HL-60/S4 treated with retinoic acid at 250 ng/mL for 4 days and 3 days (cell line): ENCODE measurements around the gene FBN3.

ENCODE experiments used
- in situ Hi-C: fragments of 300-500 bp; cut with MboI; formaldehyde crosslinking; loops from 2 replicates; pipeline ENCODE4 v1.7.0; 2022; ENCODE audit warnings: low sequenced_read_pairs

FBN3 gene

GRCh38 chr19:8094336-8094735, 55.1 kb downstream of the FBN3 start:
- in situ Hi-C loops, result no loop called here

DNA sequence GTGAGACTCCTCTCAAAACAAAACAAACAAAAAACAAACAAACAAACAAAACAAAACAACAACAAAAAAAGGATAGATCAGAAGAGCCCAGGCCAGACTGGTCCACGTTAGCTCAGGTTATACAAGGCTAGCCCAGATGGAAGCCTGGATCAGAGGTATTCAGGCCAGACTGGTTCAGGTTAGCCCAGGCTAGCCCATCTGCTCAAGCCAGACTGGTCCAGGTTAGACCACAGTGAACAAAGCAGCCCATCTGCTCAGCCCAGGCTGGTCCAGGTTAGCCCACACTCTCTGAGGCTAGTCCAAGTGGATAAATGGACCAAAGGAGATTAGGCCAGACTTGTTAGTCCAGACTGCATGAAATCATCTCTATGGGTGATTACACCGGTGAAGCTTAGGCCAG, 55.7 kb downstream of the FBN3 start:
- in situ Hi-C loops, result no loop called here

DNA sequence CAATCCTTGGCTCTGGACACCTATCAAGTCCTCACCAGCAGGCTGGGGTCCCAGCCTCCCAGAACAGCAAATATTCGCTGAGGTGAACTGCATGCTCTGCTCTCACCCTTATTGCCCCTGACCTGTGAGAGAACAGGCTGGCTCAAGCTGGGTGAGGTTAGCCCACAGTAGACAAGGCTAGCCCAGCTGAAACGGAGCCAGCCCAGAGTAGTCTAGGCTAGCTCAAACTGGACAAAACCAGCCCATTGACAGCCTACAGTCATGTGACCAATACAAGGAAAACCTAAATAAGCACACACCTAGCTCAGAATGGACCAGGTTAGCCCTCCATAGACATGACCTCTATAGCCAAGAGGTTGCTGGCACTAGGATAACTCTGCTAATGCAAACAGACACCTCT, 58.4 kb downstream of the FBN3 start:
- in situ Hi-C loops, result no loop called here

DNA sequence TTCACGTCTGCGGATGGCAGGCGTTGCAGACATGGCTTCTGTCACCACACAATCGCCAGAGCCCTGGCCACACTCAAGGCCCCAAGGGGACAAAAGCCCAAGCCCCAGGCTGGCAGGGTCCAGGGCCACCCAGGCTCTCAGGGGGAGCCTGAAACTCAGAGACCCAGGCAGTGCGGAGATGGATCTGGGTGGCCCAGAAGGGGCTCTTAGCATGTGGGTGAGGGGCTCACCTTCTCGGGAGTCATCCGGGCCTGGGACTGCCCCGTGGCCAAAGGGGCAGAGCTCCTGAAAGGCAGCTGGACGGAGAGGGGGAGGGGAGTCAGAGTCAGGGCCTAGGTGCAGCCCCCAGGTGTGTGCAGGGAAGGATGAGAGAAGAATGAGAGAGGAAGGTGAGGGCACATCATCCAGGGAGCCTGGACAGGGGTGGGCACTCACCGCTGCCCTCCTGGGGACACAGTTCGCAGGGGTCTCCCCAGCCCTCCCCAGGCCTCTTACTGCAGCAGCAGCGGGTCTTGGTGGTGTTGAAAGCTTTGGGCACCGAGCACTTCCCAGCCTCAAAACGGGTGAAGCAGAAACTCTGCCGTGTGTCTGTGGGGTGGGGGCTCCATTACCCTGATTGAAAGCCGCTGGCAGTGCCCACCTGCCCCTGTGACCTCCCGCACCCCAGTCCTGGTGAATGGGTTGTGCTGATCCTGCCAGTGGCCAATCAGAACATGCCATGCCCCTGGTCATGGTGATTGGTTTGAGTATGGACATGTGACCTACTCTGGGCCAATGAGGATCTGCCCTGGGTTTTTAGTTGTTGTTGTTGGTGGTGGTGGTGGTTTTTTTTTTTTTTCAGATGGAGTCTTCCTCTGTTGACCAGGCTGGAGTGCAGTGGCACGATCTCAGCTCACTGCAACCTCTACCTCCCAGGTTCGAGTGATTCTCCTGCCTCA, 59.5 kb downstream of the FBN3 start:
- in situ Hi-C loops, result no loop called here

- in situ Hi-C loops, result no loop called here
These were observed 60.4 kb downstream of the FBN3 start for GRCh38 chr19:8088752-8089663.

DNA sequence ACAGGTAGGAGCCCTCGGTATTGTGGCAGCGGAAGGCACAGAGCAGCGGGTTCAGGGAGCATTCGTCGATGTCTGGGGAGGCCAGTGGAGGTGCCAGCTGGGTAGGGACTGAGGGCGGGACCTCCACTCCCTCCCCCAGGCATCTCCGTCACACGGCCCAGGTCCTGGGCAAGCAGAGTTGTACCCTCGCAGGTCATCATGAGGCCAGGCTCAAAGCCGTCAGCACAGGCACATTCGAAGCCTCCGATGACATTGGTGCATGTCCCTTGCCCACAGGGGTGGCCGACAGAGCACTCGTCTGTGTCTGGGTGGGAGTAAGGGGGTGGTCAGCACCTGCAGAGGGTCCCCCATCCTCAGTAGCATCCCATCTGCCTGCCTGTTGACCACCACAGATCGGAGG, 61.5 kb downstream of the FBN3 start:
- in situ Hi-C loops, result no loop called here

- in situ Hi-C loops, result no loop called here
These were observed 62.5 kb downstream of the FBN3 start for GRCh38 chr19:8086849-8087248.

GRCh38 chr19:8085598-8086408, 63.6 kb downstream of the FBN3 start:
- in situ Hi-C loops, result no loop called here

DNA sequence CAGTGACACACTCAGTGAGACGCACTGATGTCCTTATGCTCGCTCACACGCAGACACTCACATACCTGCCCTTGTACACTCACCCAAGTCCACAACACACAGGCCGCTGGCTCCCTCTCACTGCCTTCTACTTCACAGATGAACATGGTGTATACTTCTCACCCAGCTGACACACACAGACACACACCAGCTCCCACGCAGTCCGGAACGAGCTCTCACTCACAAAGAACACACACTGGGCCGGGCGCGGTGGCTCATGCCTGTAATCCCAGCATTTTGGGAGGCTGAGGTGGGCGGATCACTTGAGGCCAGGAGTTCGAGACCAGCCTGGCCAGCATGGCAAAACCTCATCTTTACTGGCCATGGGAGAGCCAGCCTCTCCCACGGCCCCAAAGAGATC, 65.2 kb downstream of the FBN3 start:
- in situ Hi-C loops, result no loop called here

DNA sequence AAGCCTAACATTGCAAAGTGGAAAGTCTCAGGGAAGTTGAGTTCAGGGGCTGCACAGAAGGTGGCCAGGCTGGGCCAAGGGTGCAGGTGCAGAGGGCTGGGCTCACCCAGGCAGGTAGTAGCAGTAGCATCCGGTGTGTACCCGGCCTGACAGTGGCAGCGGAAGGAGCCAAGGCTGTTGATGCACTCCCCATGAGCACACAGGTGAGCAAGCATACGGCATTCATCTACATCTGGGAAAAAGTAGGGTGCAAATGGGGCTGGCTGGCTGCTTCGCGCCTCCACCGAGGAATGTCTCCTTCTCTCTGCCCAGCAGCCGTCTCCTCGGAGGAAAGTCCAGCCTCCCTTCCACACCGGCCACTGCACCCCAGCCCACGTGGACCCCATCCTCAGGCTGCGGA, 66.3 kb downstream of the FBN3 start:
- in situ Hi-C loops, result no loop called here

GRCh38 chr19:8081569-8082550, 67.5 kb downstream of the FBN3 start:
- in situ Hi-C loops, result no loop called here

DNA sequence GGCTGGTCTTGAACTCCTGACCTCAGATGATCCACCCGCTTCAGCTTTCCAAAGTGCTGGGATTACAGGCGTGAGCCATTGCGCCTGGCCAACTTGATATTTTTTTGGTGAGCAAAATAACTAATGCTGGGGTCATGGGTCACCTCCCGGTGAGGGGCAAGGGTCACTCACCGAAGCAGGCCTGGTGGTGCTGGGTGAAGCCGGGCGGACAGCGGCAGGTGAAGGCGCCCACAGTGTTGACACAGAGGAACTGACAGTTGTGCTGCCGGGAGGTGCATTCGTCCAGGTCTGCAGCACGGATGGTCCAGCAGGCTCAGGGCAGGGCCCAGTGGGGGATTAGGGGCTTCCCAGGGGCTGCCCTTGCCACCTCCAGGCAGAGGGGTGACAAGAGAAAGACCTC, 68.6 kb downstream of the FBN3 start:
- in situ Hi-C loops, result no loop called here

DNA sequence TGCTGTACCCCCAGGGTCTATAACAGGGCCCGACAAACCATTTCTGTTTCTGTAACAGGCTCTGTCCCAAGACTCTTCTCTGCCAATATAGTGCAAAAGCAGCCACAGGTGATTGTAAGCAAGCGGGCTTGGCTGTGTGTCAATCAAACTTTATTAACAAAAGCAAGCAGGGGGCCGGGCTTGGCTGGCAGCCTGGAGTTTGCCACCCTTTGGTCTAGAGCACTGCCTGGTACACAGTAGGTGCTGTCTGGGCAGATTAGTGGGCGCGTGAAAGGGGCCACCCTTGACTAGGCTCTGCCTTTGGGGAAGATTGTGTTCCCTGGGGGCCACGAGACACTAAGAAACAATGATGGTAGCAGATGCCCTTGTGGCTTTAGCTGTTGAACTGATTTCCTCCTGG, 69.4 kb downstream of the FBN3 start:
- in situ Hi-C loops, result no loop called here

DNA sequence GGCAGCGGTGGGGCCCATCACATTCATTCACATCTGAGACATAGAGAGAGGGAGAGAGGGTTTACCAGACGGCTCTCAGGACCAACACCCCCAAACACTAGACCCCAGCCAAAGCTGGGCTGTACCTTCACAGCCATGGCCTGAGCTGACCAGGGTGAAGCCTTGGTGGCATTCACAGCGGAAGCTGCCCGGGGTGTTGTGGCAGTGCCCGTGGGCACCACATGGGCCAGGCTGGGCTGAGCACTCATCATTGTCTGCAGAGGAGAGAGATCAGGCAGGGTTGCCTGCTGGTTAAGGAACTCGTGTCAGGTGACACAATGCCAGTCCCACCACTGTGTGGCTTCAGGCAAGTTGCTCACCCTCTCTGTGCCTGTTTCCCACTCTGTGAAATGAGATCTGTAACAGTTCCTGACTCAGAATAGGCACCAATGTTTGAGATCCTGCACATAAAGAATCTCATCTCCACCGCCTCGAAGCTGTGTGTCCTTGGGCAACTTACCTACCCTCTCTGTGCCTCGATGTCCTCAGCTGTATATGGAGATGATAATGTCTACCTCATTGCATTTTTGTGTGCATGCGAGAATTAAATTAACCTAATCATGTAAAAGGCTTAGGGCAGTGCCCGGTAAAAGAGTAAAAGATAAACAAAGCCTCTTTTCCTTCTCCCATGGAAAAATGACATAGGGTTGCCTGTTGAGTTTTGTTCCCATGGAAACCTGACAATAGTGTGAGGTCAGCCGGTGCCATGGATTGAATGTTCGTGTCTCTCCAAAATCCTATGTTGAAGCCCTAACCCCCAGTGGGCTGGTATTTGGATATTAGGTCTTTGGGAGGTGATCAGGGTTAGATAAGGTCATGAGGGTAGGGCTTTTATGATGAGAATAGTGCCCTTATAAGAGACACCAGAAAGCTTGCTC, 74.0 kb downstream of the FBN3 start:
- in situ Hi-C loops, result no loop called here

DNA sequence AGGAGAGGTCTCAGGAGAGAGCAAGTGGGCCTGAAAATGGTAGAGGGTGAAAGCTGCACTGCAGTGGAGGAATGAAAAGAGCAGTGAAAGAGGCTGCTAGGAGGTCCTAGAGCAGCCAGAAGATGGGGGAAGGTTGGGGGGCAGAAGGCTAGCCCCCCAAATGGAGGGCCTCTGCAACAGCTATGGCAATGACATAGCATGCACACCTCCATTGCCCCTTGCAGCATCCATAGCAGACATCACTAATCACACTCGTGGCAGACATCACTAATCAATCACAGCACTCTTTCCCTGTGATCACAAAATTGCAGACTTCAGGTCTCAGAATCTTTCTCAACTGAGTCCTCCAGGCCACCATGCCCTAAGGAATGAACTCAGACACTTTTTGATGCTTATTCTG, 74.9 kb downstream of the FBN3 start:
- in situ Hi-C loops, result no loop called here

- in situ Hi-C loops, result no loop called here
These were observed 77.5 kb downstream of the FBN3 start for GRCh38 chr19:8071912-8072311.

DNA sequence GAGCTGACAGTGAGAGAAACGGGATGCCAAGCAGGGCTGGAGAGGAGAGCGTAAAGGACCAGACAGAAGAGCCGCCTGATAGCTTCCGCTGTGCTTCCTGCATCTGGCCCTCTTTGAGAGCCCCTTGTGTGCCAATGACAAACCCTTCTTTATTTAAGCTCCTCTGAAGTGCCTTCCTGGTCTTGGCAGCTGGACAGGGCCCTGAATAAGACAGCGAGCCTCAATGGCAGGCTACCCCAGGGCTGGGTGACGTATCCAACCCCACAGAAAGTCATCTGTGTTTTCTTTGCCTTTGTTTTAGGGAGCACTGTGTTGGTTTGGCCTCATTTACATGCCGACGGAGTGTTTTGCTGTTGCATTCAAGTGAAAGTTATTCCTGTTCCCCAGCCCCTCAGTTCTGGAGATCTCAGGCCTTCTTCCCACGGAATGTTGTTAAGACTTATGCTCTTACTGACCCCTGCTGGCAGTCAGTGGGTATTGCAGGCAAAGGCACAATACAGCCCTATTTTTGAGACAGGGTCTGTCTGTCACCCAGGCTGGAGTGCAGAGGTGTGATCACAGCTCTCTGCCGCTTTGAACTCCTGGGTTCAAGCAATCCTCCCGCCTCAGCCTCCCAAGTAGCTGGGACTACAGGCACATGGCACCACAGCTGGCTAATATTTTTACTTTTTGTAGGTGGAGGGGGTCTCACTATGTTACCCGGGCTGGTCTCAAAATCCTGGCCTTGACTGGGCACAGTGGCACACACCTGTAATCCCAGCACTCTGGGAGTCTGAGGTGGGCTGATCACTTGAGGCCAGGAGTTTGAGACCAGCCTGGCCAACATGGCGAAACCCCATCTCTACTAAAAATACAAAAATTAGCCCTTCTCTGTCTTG, 80.1 kb downstream of the FBN3 start:
- in situ Hi-C loops, result no loop called here

DNA sequence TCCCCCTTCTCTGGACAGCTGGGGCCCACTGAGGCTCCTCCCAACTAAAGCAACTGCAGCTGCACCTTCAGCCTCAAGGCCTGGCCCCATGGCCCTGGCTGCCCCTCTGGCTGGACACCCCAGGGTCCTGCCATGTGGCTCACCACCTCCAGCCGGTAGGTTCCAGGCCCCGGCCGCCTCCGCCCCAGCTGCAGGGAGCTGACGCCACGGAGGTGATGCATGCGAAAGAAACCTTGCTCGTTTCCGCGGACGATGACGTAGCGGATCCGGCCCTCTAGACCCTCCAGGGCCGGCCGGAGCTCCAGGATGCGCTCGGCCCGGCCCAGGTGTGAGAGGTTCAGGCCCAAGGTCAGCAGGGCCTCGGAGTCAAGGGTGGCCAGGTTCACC, 83.5 kb downstream of the FBN3 start:
- in situ Hi-C loops, result no loop called here
